GM19452 (cell line): ENCODE measurements around the gene CHN2.

ENCODE experiments used
- ATAC-seq: cut with Tn5 transposase; IDR thresholded peaks from one replicate; pipeline ENCODE4 v1.9.1; 2021; ENCODE audit not compliant: unreplicated experiment

The CHN2 gene

DNA sequence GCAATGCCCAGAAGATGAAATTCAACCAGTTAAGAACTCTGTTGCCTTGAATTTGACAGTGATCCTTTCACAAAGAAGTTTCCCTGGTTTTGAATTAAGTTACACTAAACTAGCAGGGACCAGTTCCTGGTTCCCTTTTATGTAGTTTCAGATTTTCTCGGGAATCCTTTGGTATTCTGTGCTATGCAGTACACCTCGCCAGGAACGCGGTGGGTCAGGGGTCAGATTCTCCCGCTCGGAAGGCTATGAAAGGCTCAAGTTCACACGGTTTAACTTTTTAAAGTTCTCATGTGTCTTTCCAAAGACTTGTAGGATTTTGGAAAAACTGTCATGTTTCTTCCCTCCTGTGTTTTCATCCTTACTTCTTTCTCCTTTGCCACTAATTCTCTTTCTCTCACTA, 264.4 kb downstream of the CHN2 start:
- no peak for ATAC-seq

DNA sequence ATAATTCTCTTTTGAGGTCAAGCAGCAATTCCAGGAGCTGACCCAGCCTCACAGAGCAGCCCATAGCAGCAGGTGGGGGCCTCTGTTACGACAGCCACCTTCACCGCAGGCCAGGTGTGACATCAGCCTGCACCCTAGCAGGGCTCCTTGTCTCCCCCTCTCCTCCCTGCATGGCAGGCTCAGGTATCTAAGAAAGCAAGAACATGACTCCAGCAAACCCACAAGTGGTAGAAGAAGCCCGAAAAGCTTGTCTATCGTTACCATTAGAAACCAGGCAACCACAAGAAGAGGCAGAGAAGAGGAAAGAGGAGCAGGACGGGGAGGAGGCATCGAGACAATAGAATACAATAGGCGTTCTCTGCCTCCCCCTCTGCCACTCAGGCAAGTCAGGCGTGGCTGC, 265.0 kb downstream of the CHN2 start:
- ATAC-seq: no peak

DNA sequence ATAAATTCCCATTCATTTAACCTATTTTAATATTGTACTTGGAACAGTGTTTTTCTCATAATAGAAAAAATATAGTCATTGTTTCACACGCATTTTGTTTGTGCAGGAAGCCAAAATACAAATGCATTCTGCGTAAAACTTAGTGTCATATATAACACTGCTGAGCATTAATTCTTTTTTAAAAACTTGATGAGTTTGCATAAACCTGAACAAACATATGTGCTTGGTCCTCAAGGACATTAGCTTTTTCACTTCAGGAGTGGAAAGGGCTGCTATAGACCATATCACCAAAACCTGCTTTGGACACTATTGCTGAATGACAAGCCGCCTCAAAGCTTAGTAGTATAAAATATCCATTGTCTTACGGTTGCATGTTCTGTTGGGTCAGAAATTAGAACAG, 267.4 kb downstream of the CHN2 start:
- ATAC-seq: no peak

DNA sequence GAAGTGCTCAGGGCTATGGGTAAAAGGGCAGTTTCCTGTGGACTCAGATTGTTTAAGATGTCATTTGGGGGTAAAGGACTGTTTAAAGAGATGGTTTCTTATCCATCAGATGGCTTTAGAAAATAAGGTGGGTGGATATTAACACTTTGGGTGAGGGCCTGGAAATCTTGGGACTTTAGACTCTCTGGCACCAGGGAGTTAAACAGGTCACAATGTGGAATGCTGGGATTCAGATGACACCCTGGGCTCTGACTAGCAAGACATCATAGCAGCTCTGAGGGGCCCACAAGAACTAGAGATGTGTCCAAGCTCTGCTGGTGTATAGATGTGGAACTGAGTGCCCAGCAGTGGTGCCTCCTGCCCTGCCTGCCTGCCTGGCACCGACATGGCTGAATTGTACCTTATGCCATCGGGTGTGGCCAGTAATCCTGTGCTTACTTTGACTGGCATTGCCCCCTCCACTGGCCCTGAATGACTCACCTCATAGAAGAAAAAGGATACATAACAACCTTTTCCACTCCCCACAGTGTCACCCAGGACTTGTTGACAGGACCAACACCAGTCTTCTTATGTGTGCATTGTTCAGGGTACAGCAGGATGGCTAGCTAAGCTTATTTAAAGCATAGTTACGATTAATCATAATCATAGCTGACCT, 269.1 kb downstream of the CHN2 start:
- ATAC-seq: no peak

DNA sequence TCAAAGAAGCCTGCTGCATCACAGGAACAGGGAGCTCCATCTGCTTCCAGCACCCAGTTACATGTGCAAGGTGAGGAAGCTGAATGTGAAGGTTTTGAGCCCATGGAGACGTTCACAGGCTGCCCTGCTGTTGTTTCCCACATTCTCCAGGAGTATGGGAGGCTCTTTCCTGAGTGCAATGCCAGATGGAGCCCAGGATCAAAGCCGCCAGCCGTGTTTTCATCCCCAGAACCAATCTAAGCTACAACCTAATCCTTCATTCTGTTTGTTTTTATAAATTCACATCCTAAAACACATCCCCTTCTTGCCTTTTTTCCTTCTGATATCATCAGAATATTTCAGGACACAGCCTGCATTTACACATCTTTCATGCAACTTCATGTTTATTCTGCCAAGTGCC, 270.2 kb downstream of the CHN2 start:
- ATAC-seq: no peak

DNA sequence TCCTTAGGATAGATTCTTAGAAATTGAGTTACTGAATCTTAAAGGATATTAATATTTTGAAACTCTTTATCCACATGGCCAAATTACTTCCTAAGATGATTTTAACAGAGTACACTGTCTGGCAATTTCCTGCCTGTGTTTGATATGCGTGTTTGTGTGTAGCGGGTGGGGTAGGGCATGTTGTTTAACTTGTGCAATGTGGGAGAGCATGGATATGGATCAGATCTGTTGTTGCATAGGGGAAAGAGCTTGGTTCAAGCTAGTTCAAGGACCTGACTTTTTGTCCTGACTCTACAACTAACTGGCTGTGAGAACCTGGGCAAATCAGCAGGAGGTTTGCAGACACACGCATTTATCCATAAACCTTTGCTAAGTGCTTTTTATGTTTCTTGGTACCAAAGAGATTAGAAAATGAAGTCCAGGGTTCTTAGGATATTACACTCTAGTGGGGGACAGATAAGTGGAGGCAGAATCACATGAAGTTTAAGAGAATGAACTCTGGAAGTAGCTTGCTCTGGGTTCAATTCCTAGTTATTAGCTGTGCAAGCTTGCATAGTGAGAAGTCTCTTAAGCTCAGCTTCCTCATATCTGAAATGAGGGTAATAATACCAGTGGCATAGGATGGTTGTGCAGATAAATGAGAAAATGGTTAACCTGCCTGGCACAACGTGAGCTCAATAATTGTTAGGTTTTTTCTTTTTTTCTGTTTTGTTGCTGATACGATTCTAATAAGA, 272.8 kb downstream of the CHN2 start:
- ATAC-seq: no peak

DNA sequence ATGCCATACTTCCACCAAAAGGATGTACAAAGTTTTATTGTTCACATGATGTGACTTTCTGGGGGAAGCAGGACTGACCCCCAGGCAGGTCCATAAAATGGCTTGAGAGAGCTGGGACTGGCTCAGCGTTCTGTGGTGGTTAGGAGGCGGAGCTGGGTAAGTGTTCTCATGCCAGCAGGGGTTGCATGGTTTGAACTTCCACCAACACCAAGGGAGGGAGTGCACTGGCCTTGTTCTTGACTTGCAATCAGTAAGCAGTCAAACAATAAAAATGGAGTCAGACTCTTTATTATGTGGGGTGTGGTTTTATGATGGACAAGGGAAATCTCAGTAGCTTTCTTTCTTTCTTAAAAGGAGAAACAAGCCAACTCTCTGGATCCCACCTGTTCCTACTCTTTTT, 273.6 kb downstream of the CHN2 start:
- ATAC-seq: no peak

DNA sequence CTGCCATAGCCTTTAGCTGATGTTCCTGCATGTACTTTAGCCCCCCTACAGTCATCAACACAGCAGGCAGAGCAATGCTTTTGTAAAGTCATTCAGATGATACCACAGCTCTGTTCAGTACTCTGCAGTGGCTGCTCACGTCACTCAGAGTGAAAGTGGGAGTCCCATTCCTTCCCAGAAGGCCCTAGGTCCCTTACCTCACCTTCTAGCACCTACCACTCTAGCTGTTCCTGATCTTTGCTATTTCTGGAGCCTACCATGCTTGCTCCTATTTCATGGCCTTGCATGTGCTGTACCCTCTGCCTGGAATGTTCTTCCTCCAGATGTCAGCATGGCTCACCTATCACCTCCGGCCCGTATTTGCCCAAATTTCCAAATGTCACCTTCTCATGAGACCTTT, 274.7 kb downstream of the CHN2 start:
- ATAC-seq: no peak

DNA sequence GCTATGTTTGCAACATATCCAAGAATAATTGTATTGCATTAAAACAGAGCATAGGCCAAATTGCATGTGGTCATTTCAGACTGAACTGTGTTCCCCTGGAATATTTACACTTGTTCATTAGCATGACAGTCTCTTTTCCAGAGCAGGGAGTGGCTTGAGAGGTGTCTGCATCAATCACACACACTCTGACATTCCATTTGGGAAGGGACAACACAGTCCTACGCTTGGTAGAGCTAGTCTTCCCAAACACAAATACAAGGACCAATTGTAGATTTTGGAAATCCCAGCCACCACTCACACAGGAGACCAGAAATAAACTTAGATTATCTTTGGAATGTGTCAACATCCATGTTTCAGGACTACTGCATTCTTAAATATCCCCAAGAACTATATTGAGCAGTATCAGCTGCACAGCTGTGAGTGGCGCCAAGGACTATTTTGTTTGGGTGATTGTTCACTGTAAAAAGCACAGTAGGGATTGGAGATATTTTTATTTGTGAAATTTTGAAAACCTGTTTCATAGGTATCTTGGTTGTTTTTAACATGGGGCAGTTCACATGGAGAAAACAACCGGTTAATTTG, 275.5 kb downstream of the CHN2 start:
- ATAC-seq: no peak

DNA sequence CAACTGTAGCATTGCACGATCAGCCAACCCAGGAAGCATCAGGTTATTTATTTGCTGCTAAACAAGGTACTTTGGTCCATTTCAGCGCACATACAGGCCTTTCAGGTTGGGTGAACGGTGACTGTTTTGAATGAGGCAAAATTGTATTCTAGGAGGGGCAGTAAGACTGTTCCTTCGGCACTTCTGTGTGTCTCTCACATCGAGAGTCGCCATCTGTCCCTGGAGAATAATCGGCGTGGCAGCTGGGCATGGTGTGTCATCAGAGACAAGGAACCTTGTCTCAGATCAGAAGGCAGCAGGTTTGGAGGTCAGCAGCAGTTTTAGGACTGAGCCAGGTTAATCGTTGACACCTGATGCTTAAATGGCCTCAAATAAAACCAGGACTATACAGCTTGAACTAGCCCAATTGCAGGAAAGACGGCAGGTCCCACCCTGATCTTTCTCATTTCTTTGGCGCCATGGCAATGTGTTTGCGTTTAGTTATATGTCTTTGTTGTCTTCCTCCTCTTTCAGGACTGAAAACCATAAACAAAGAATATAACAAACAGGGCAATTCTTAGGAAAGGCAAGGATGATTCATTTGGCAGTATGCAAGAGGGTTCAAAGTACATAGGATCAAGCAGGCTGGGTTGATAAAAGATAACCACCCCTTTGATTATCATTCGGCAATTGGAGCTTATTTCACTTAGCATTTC, 277.0 kb downstream of the CHN2 start:
- no peak for ATAC-seq

DNA sequence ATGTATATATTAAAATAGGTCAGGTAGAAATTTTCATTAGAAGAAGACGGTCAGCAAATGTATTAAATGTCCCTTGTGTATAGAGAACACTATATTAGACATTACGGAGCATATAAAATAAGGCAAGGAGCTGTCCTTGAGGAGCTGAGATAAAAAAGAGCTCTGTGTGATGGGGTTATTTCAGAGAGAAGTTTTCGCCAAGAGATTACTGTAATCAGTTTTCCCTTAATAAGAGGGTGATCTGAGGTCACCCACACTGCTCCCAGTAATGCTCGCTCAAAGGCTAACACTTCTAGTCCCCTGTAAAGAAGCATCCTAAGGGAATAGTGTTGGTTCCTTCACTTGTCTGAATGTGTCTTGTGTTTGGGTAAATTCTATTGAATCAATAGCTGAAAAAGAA, 282.3 kb downstream of the CHN2 start:
- ATAC-seq: no peak

DNA sequence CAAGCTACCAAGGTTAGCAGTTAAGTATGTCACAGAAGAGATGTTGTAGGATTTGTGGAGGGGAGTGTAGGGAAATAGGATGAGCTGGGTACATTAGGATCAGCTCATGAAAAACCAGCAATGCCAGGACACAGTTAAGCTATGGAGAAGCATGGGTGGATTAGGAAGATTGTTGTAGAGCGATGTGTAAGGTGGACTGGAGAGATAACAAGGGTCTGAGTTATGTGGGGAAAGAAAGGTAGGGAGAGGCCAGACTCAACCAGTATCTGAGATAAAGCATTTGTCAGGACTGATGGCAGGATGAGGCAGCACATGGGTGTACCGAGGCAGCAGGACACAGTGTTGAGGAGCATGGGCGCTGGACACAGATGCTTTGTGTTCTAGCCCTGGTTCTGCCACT, 283.7 kb downstream of the CHN2 start:
- no peak for ATAC-seq

DNA sequence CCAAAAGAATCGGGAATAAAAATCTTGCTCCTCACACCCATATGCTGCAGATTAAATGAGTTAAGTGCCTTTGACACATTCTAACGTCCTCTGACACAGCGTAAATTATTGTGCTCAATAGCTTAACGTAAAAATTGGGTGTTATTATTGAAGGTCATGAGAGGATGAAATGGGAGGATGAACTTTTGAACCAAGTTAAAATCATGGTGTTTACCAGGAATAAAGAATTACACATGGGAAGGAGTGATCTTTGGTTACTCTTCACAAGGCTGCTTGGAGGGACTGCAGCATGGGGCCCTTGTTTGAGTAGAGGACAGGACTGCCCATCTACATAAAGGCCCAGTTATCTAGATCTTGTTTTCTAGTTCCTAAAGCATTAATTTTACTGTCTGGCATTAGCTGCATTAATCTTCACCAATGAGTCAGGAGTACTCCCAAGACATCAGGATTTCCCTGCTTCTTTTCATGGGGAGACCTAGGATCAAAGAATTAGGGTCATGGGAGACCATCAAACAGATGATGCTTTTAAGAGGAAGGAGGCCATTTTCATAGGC, 284.2 kb downstream of the CHN2 start:
- ATAC-seq: no peak

DNA sequence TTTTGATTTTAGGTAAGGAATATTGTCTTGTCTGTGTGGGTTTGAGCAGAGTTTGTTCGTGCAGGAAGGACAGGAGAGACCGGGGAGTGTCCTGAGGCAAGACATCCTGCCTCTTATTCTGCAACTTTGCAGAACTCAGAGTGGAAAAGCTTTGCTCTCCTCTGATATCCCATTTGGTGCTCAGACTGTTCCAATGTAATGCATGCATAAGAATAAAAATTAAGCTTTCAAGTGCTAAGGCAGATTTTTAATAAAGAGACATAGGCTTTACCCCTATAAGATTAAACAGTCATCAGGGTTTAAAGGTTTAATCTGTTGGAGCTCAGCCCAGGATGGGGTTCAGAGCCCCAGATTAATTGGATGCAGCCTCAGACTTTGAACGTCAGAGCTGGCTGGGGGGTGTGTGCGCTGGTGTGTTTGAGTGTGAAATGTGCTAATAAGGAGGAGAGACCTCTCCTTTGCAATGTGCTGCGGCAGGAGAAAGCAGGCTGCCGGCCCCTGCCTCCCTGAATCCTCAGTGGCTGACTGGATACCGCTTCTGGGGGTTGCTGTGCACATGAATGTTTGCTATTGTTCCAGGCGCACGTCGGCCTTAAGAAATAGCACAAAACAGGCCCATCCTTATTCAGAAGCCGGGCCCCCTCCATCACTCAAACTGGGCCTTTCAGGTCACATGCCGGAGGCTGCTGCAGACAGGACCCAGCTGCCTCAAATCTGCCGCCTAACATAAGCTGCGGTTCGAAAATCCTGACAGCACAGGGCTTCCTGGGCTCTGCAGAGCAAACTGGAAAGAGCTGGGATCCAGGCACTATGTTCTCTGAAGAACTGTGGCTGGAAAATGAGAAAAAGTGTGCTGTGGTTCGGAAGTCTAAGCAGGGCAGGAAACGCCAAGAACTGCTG, 285.0 kb downstream of the CHN2 start:
- ATAC-seq: no peak

DNA sequence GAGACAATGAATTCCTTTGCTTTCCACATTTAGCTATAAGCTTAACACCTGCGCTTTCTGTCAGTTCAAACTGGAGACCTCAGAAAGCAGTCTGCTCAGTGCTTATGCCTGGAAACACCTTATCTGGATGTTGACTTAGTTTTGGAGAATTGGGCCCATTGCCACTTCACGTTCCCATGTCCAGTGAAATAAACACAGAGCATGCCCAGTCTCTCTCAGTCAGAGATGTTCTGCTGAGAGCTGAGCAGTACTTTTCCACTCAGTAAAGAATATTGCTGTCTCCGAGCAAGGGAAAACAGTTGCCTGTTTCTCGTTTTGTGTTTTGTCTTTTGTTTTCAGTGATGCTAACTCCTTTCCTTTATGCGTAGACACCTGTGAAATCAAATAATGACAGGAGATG, 285.9 kb downstream of the CHN2 start:
- ATAC-seq: no peak

DNA sequence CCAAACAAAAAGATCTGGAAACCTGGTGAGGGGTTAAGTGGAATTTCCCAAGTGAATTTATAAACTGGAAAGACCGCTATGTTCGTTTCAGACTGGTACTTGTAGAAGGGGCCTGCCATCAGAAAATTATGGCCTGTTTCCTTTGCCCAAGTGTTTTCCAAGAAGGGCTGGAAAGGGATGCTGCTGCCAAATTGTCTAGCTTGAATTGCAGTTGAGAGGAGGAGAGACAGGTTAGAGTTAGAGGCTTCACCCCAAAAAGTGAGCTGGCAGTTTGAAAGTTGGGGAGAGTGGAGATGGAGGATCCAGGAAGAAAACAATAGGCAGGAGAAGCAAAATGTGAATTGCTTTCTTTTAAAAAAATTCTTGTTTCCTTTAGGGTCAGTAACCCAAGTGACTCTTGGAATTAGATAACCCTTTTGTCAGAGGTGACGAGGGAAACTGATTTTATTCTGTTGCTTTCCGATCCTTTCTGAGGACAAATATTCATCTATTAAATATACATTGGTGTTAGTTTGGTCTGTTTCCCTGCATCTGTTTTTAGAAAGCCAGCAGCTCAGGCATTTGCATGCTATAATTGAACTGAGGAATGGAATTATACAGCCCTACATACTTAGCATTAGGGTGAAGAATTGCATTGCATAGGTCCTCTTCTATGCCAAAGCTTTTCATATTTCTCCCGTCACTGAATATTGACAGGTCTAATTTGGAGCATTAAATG, 286.5 kb downstream of the CHN2 start:
- no peak for ATAC-seq

DNA sequence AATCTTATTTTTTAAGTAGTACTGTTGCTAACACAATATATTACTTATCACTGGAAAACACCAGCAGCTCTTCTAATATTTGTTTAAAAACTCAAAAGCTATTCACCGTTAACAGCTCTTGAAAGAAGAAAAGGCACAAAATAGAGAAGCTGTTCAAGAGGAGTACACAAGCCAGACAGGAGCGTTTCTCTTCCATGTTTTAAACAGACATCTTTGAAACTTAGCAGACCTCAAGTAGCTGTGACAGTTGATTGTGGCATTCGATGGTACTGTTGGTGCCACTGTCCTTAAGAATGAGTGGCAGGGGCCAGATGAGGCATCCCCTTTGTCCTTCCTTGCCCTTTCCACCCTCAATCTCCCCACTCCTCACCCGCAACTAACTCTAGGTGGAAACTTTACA, 287.5 kb downstream of the CHN2 start:
- no peak for ATAC-seq

DNA sequence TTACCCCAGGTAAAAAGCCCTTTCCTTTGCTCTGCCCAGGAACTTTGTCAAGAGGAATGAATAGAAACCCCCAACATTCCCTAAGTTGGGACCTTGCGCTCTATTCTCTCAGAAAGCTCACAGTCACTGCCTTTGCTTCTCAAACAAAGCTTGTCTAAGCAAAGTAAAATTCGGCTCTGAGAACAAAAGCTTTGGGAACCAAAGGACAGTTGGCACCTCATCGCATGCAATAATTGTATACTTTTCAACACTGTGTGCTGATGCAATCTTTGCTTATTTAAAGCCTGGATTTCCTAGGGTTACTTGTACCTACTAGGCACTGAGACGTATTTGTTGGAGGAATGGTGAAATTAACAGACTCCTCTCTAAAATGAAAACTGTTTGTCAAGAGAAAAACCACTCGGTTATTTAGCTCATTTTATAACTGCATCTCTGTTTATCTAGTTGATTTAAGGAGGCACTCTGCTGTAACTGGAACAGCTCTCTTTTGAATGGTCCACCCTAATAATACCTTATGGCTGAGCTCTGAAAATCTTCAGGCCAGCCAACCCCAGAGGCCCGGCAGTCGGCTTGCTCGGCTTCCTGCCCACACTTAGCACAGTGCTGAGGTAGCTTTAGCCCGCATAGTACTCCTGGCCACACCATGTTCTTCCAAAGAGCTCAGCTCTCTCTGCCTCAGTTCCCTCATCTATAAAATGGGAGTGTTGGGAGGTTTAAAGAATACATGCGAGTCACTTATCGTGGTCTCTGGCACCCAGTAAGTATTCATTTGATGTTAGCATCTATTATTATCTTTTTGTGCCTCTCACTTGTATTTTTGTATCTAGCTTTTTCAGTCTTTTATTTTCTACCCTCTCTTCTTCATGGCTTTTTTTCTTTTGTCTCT, 288.9 kb downstream of the CHN2 start:
- ATAC-seq: no peak

DNA sequence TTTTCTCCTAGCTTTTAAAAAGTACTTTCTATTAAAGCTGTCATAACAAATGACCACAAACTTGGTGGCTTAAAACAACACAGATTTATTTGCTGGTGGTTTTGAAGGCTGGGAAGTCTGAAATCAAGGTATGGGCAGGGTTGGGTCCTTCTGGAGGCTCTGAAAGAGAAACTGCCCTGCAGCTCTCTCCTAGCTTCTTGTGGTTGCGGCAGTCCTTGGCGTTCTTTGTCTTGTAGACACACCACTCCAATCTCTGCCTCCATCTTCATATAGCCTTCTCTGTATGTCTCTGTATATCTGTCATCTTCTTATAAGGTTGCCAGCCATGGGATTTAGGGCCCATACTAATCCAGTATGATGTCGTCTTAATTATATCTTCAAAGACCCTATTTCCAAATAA, 289.7 kb downstream of the CHN2 start:
- ATAC-seq: no peak
